ENCODE data around the gene ATP6V1G2. TPM values are rescaled to one million over a fixed set of nuclear protein-coding genes. Genes with fewer than 3 reads are reported as not detected.

Gene ATP6V1G2
- polyA plus RNA-seq, 10 donors = 2.5 to 5.9 (median 3.9) TPM

- no peak for DNase-seq
Observed at GRCh38 chr6:31576897-31577578, 30.6 kb upstream of the ATP6V1G2 start.

- DNase-seq = no peak
Observed at GRCh38 chr6:31575952-31576685, 29.7 kb upstream of the ATP6V1G2 start.

- peak in 2 of 3 donors; percentile 32 to 48 for DNase-seq
Observed at GRCh38 chr6:31575335-31575901, 29.0 kb upstream of the ATP6V1G2 start, which contains the start of gene TNF. TNF (plus strand) TSS chr6:31575565; CDS start chr6:31575742, 177 bp downstream.

- no peak for DNase-seq
Observed at GRCh38 chr6:31574106-31575061, 28.0 kb upstream of the ATP6V1G2 start.

DNA sequence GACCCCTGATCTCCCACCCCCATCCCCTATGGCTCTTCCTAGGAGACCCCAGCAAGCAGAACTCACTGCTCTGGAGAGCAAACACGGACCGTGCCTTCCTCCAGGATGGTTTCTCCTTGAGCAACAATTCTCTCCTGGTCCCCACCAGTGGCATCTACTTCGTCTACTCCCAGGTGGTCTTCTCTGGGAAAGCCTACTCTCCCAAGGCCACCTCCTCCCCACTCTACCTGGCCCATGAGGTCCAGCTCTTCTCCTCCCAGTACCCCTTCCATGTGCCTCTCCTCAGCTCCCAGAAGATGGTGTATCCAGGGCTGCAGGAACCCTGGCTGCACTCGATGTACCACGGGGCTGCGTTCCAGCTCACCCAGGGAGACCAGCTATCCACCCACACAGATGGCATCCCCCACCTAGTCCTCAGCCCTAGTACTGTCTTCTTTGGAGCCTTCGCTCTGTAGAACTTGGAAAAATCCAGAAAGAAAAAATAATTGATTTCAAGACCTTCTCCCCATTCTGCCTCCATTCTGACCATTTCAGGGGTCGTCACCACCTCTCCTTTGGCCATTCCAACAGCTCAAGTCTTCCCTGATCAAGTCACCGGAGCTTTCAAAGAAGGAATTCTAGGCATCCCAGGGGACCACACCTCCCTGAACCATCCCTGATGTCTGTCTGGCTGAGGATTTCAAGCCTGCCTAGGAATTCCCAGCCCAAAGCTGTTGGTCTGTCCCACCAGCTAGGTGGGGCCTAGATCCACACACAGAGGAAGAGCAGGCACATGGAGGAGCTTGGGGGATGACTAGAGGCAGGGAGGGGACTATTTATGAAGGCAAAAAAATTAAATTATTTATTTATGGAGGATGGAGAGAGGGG lies 27.1 kb upstream of the ATP6V1G2 start:
- no peak for DNase-seq

- no peak for DNase-seq
Observed at GRCh38 chr6:31572041-31572911, 25.9 kb upstream of the ATP6V1G2 start, which contains the start of gene LTA. LTA (plus strand) TSS chr6:31572289; CDS start chr6:31572743, 454 bp downstream.

- no peak for DNase-seq
Observed at GRCh38 chr6:31569861-31570536, 23.6 kb upstream of the ATP6V1G2 start.

GRCh38 chr6:31568537-31568961 lies 22.1 kb upstream of the ATP6V1G2 start:
- no peak for DNase-seq

GRCh38 chr6:31567531-31568370 lies 21.3 kb upstream of the ATP6V1G2 start:
- DNase-seq = no peak

GRCh38 chr6:31560697-31561058 lies 14.3 kb upstream of the ATP6V1G2 start:
- no peak for DNase-seq

GRCh38 chr6:31559958-31560696 lies 13.7 kb upstream of the ATP6V1G2 start:
- peak in 1 of 3 donors; percentile 58 for DNase-seq

DNA sequence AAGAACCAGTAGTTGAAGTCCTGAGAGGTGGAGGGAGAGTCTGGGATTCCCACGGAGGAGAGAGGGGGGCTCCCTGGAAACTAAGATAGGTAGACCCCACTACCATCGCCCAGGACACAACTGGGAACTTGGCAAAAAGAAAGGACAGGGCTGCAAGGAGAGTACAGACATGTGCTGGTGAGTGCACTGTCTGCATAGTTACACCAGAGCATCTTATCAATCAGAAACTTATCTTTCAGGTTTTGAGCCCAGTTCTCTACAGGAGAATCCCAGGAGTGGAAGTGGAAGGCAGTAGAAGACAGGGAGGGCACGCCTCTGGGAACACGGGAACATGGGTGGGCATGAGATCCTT lies 13.2 kb upstream of the ATP6V1G2 start:
- no peak for DNase-seq

- DNase-seq = peak in 1 of 3 donors; percentile 46
Observed at GRCh38 chr6:31558631-31559500, 12.5 kb upstream of the ATP6V1G2 start.

GRCh38 chr6:31558318-31558625 lies 11.9 kb upstream of the ATP6V1G2 start:
- DNase-seq = no peak

DNA sequence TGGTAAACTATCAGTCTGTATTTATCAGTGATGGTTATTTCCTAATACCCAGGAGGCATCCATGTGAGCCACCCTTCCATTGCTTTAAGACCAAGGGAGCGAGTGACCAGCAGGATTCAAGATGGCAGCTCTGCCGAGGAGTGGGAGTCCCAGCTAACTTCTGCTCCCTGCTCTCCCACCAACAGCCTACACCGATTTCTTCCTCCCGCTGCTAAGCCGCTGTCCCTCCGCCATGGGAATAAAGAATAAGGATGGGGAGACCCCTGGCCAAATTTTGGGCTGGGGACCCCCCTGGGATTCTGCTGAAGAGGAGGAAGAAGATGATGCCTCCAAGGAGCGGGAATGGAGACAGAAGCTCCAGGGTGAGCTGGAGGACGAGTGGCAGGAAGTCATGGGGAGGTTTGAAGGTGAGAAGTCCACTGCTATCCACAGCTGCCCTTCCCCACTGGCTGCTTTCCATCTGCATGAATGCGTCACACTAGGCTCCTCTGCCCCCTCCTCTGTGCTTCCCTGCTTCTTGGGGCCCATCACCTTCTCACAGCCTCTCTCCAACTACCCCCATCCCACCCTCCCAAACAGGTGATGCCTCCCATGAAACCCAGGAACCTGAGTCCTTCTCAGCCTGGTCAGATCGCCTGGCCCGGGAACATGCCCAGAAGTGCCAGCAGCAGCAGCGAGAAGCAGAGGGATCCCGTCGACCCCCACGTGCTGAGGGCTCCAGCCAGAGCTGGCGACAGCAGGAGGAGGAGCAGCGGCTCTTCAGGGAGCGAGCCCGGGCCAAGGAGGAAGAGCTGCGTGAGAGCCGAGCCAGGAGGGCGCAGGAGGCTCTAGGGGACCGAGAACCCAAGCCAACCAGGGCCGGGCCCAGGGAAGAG lies 11.3 kb upstream of the ATP6V1G2 start:
- no peak for DNase-seq

Measured in muscle of back (tissue), 11 donors.